Neural progenitor cell (in vitro differentiated cells): ENCODE data around the gene SMAD6. TPM values are rescaled to one million over a fixed set of nuclear protein-coding genes. Genes with fewer than 3 reads are reported as not detected.

Experiments
- DNase-seq: peaks from one replicate; pipeline ENCODE4 v3.0.0-alpha.2; 2016; ENCODE audit warnings: low spot score
- H2AFZ ChIP-seq: fragments of 200-600 bp; sonication (generic); replicated peaks from 2 replicates; pipeline ENCODE4 v1.6.1; 2016; ENCODE audit warnings: antibody characterized with exemption
- H3F3A ChIP-seq: fragments of 200-600 bp; sonication (generic); 2 replicates; pipeline ENCODE4 v1.6.1; 2016; ENCODE audit warnings: antibody characterized with exemption, low read depth
- H3K27ac ChIP-seq: fragments of 200-600 bp; sonication (generic); 2 replicates; pipeline ENCODE4 v1.5.1; 2016; ENCODE audit warnings: mild to moderate bottlenecking
- H3K27me3 ChIP-seq: fragments of 200-600 bp; sonication (generic); 2 replicates; pipeline ENCODE4 v1.6.1; 2016; ENCODE audit warnings: mild to moderate bottlenecking, moderate library complexity
- H3K36me3 ChIP-seq: fragments of 200-600 bp; sonication (generic); 2 replicates; pipeline ENCODE4 v1.5.1; 2016
- H3K4me1 ChIP-seq: fragments of 200-600 bp; sonication (generic); 2 replicates; pipeline ENCODE4 v1.6.1; 2016; ENCODE audit warnings: mixed run types
- H3K4me2 ChIP-seq: fragments of 200-600 bp; sonication (generic); 2 replicates; pipeline ENCODE4 v1.6.1; 2016
- H3K4me3 ChIP-seq: fragments of 200-600 bp; sonication (generic); 2 replicates; pipeline ENCODE4 v1.5.1; 2016
- H3K79me2 ChIP-seq: fragments of 200-600 bp; sonication (generic); 2 replicates; pipeline ENCODE4 v1.6.1; 2016; ENCODE audit warnings: low read depth
- H3K9ac ChIP-seq: fragments of 200-600 bp; sonication (generic); 2 replicates; pipeline ENCODE4 v1.6.1; 2016
- H3K9me3 ChIP-seq: fragments of 200-600 bp; sonication (generic); 2 replicates; pipeline ENCODE4 v1.5.1; 2016; ENCODE audit warnings: low read depth
- H4K20me1 ChIP-seq: fragments of 200-600 bp; sonication (generic); 2 replicates; pipeline ENCODE4 v1.6.1; 2016; ENCODE audit warnings: low read depth
- H3K27ac Mint-ChIP-seq: 3 replicates; pipeline ENCODE4 v1.8.0; 2021; ENCODE audit warnings: mixed read lengths
- H3K27me3 Mint-ChIP-seq: 2 replicates; pipeline ENCODE4 v1.8.0; 2022; ENCODE audit warnings: low read depth, mild to moderate bottlenecking, inconsistent platforms, moderate library complexity, mixed read lengths; ENCODE audit not compliant: insufficient read depth
- H3K36me3 Mint-ChIP-seq: 3 replicates; pipeline ENCODE4 v1.8.0; 2021; ENCODE audit warnings: mixed read lengths
- H3K4me1 Mint-ChIP-seq: 3 replicates; pipeline ENCODE4 v1.8.0; 2021; ENCODE audit warnings: mixed read lengths
- H3K4me3 Mint-ChIP-seq: 3 replicates; pipeline ENCODE4 v1.8.0; 2021; ENCODE audit warnings: mild to moderate bottlenecking, moderate library complexity, mixed read lengths
- H3K9me3 Mint-ChIP-seq: 3 replicates; pipeline ENCODE4 v1.8.0; 2020; ENCODE audit warnings: mixed read lengths
- EZH2 ChIP-seq: fragments of 200-600 bp; sonication (generic); IDR thresholded peaks from 2 replicates; pipeline ENCODE4 v1.6.1; 2017; ENCODE audit warnings: antibody characterized with exemption, mild to moderate bottlenecking, moderate library complexity
- EZH2phosphoT487 ChIP-seq: fragments of 200-600 bp; sonication (generic); IDR thresholded peaks from 2 replicates; pipeline ENCODE4 v1.6.1; 2017; ENCODE audit warnings: antibody characterized with exemption
- total RNA-seq: library from RNA; depleted of rRNA; stranded (reverse); fragments of >200 nt; gene quantifications from 2 replicates; pipeline ENCODE4 v1.2.3, GENCODE V29; 2015; ENCODE audit warnings: low replicate concordance
- TF ChIP-seq, protein P1 (sequence below): fragments of 200-600 bp; sonication (generic); IDR thresholded peaks from 2 replicates; pipeline ENCODE4 v1.5.1; 2017; ENCODE audit warnings: antibody characterized with exemption, mild to moderate bottlenecking

The SMAD6 gene
- total RNA-seq, 1 donor from 2014 or later = 3.4 TPM

DNA sequence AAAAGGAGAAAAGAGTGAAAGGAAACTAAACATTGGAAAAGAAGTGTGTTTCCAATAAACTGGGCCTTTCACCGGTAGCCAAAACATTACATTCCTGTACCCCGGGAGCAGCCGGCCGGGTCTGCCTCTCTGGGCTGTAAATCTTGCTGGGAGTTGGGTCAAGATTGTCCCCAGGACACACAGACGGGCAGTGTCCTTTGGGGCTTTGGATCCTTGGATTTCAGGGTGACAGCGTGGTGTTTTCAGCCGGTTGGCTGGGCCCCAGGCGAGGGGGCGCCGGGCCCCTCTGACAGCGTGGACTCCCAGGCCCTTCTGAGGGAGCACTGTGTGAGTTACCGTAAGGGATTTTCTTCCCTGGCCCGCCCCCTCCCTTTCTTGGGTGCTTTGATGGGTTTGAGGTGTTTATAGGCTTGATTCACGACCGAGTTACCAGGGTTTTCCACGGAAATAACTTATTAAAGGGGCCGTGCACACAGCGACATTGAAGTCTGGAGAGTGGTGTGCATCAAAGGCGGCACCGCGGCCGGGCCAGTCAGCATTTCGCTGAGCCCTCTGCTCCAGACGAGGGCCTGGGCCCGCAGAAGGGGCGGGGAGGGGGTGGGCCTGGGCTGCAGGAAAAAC lies 27.4 kb downstream of the SMAD6 start:
- Mint-ChIP-seq H3K27me3 (no peaks in the 10 kb centered on the region), H3K9me3 (no peaks in the 10 kb centered on the region), H3K4me1 (peaks cover 25% of the 10 kb centered on the region), H3K36me3 (peaks cover 3% of the 10 kb centered on the region), H3K27ac (peak overlapping the region; percentile 87), H3K4me3 (no peak overlapping the region)
- Histone ChIP-seq H3K9me3 (no peaks in the 10 kb centered on the region), H3K27ac (no peak overlapping the region), H3F3A (peaks cover 6% of the 10 kb centered on the region), H3K27me3 (no peaks in the 10 kb centered on the region), H3K79me2 (no peaks in the 10 kb centered on the region), H3K4me2 (peak overlapping the region; percentile 6), H4K20me1 (peaks cover 14% of the 10 kb centered on the region), H3K4me1 (peaks cover 22% of the 10 kb centered on the region), H2AFZ (no peak overlapping the region), H3K36me3 (no peaks in the 10 kb centered on the region), H3K9ac (no peak overlapping the region), H3K4me3 (no peak overlapping the region)
- no peak for DNase-seq
- TF ChIP-seq EZH2 (no peak), EZH2phosphoT487 (no peak)
- TF ChIP-seq, protein P1, sequence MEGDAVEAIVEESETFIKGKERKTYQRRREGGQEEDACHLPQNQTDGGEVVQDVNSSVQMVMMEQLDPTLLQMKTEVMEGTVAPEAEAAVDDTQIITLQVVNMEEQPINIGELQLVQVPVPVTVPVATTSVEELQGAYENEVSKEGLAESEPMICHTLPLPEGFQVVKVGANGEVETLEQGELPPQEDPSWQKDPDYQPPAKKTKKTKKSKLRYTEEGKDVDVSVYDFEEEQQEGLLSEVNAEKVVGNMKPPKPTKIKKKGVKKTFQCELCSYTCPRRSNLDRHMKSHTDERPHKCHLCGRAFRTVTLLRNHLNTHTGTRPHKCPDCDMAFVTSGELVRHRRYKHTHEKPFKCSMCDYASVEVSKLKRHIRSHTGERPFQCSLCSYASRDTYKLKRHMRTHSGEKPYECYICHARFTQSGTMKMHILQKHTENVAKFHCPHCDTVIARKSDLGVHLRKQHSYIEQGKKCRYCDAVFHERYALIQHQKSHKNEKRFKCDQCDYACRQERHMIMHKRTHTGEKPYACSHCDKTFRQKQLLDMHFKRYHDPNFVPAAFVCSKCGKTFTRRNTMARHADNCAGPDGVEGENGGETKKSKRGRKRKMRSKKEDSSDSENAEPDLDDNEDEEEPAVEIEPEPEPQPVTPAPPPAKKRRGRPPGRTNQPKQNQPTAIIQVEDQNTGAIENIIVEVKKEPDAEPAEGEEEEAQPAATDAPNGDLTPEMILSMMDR = no peak

GRCh38 chr15:66730168-66731021 lies 28.4 kb downstream of the SMAD6 start:
- Histone ChIP-seq H3K27me3 (no peaks in the 10 kb centered on the region), H4K20me1 (peaks cover 14% of the 10 kb centered on the region), H3K4me2 (no peak overlapping the region), H3F3A (peaks cover 6% of the 10 kb centered on the region), H2AFZ (no peak overlapping the region), H3K9me3 (no peaks in the 10 kb centered on the region), H3K27ac (no peak overlapping the region), H3K36me3 (no peaks in the 10 kb centered on the region), H3K4me1 (peaks cover 26% of the 10 kb centered on the region), H3K4me3 (no peak overlapping the region), H3K9ac (no peak overlapping the region), H3K79me2 (no peaks in the 10 kb centered on the region)
- no peak for DNase-seq
- TF ChIP-seq EZH2 (no peak), EZH2phosphoT487 (no peak)
- TF ChIP-seq, protein P1 = no peak
- H3K4me1 Mint-ChIP-seq = peaks cover 29% of the 10 kb centered on the region
- H3K4me3 Mint-ChIP-seq = no peak overlapping the region
- no peaks in the 10 kb centered on the region for H3K9me3 Mint-ChIP-seq
- H3K27me3 Mint-ChIP-seq = no peaks in the 10 kb centered on the region
- H3K27ac Mint-ChIP-seq = peak overlapping the region; percentile 72
- H3K36me3 Mint-ChIP-seq = peaks cover 3% of the 10 kb centered on the region

DNA sequence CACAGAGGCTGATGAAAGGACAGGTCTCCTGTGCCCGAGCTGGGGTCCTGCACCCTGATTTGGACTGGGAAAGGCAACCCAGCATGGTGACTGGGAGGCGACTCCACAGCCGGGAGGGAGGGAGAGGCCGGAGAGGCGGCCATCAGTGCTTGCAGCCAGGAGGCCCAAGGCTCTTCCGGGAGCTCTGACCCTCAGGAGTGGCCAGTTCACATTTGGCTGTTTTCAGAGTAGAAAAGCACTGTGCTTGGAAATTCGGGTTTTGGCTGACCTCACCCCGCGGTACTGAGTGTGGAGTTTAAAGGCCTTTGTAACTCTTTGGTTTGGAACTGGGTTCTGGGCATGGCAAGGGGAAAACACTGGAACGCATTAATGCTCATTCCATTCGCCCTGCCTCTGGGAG lies 31.9 kb downstream of the SMAD6 start:
- Histone ChIP-seq H3K4me2 (no peak overlapping the region), H3K27me3 (no peaks in the 10 kb centered on the region), H3K4me1 (peaks cover 23% of the 10 kb centered on the region), H3K36me3 (no peaks in the 10 kb centered on the region), H3K9ac (no peak overlapping the region), H3K27ac (no peak overlapping the region), H2AFZ (no peak overlapping the region), H3K79me2 (no peaks in the 10 kb centered on the region), H4K20me1 (peaks cover 12% of the 10 kb centered on the region), H3F3A (peaks cover 2% of the 10 kb centered on the region), H3K4me3 (no peak overlapping the region), H3K9me3 (no peaks in the 10 kb centered on the region)
- Mint-ChIP-seq H3K27ac (peak overlapping the region; percentile 42), H3K27me3 (no peaks in the 10 kb centered on the region), H3K9me3 (no peaks in the 10 kb centered on the region), H3K4me3 (no peak overlapping the region), H3K4me1 (peaks cover 33% of the 10 kb centered on the region), H3K36me3 (peaks cover 1% of the 10 kb centered on the region)
- no peak for DNase-seq
- TF ChIP-seq, protein P1 = no peak
- TF ChIP-seq EZH2phosphoT487 = no peak
- no peak for TF ChIP-seq EZH2
